T-helper 2 cell (primary cell): Measurements from ENCODE around the gene MAGED1.

Experiments
- DNase-seq, 5 experiments: peaks; one replicate each; pipeline versions ENCODE4 v3.0.0 to v3.0.0-alpha.2; 2012 to 2022
- total RNA-seq, 2 donors: gene quantifications; one replicate each; lab custom pipeline; 2026; lab: John Stamatoyannopoulos, UW

MAGED1 gene
- total RNA-seq = 15.9 to 28.4 reads per million in 2 donors

GRCh38 chrX:51892921-51893745, at the start of gene MAGED1:
Gene MAGED1 (plus strand): TSS chrX:51893623. CDS start chrX:51894305, 682 bp downstream.
- DNase-seq = peak; percentile 21 to 91 (median 63)

GRCh38 chrX:51847463-51847862, 46.0 kb upstream of the MAGED1 start:
- DNase-seq = no peak

- peak in 1 of 5 experiments; percentile 25 for DNase-seq
Measured at GRCh38 chrX:51851507-51852085, 41.8 kb upstream of the MAGED1 start.

- DNase-seq = no peak
Measured at GRCh38 chrX:51852096-51852495, 41.3 kb upstream of the MAGED1 start.

GRCh38 chrX:51852621-51853020, 40.8 kb upstream of the MAGED1 start:
- no peak for DNase-seq

GRCh38 chrX:51853251-51853650, 40.2 kb upstream of the MAGED1 start:
- no peak for DNase-seq

- no peak for DNase-seq
Measured at GRCh38 chrX:51855698-51856097, 37.7 kb upstream of the MAGED1 start.

GRCh38 chrX:51857159-51857733, 36.2 kb upstream of the MAGED1 start:
- no peak for DNase-seq

- peak in 1 of 5 experiments; percentile 0 for DNase-seq
Measured at GRCh38 chrX:51860679-51861078, 32.7 kb upstream of the MAGED1 start.

GRCh38 chrX:51862920-51863319, 30.5 kb upstream of the MAGED1 start:
- no peak for DNase-seq

GRCh38 chrX:51866210-51866609, 27.2 kb upstream of the MAGED1 start:
- no peak for DNase-seq

- no peak for DNase-seq
Measured at GRCh38 chrX:51867626-51868025, 25.8 kb upstream of the MAGED1 start.

GRCh38 chrX:51870354-51870753, 23.1 kb upstream of the MAGED1 start:
- DNase-seq = no peak

GRCh38 chrX:51874123-51874522, 19.3 kb upstream of the MAGED1 start:
- DNase-seq = no peak

GRCh38 chrX:51876441-51876840, 17.0 kb upstream of the MAGED1 start:
- no peak for DNase-seq

- DNase-seq = no peak
Measured at GRCh38 chrX:51878056-51878455, 15.4 kb upstream of the MAGED1 start.

GRCh38 chrX:51889851-51890250, 3.6 kb upstream of the MAGED1 start:
- no peak for DNase-seq

- DNase-seq = no peak
Measured at GRCh38 chrX:51891245-51891644, 2.2 kb upstream of the MAGED1 start.

- DNase-seq = no peak
Measured at GRCh38 chrX:51891821-51892551, 1.4 kb upstream of the MAGED1 start.

- peak in 1 of 5 experiments; percentile 10 for DNase-seq
Measured at GRCh38 chrX:51893931-51894696, 691 bp downstream of the MAGED1 start.

GRCh38 chrX:51894697-51895336, 1.4 kb downstream of the MAGED1 start:
- no peak for DNase-seq

GRCh38 chrX:51896626-51897025, 3.2 kb downstream of the MAGED1 start:
- DNase-seq = no peak
